ENCODE measurements around the gene GRIN3B.
A peak's percentile ranks its signal among the peaks of the same experiment; 100 is the strongest.

Gene GRIN3B

GRCh38 chr19:991174-991931 is 8.9 kb upstream of the GRIN3B start:
- peak; percentile 53 for DNase-seq

GRCh38 chr19:991932-992669 is 8.1 kb upstream of the GRIN3B start:
- DNase-seq: no peak

- DNase-seq: no peak
Measured at GRCh38 chr19:992670-993055, 7.6 kb upstream of the GRIN3B start.

GRCh38 chr19:993361-993830 is 6.8 kb upstream of the GRIN3B start:
- DNase-seq: no peak

- DNase-seq: no peak
Measured at GRCh38 chr19:993831-994393, 6.3 kb upstream of the GRIN3B start.

- no peak for DNase-seq
Measured at GRCh38 chr19:994516-994915, 5.7 kb upstream of the GRIN3B start.

- no peak for DNase-seq
Measured at GRCh38 chr19:995051-995827, 5.0 kb upstream of the GRIN3B start.

GRCh38 chr19:996051-996838 is 4.0 kb upstream of the GRIN3B start:
- DNase-seq: peak; percentile 11

- DNase-seq: no peak
Measured at GRCh38 chr19:998064-998463, 2.2 kb upstream of the GRIN3B start.

- DNase-seq: no peak
Measured at GRCh38 chr19:999379-999719, 870 bp upstream of the GRIN3B start.

GRCh38 chr19:1000591-1001537 is 645 bp downstream of the GRIN3B start:
- DNase-seq: no peak

GRCh38 chr19:1001538-1002166 is 1.4 kb downstream of the GRIN3B start:
- peak; percentile 66 for DNase-seq

- no peak for DNase-seq
Measured at GRCh38 chr19:1002600-1002999, 2.4 kb downstream of the GRIN3B start.

- DNase-seq: no peak
Measured at GRCh38 chr19:1003283-1003682, 3.1 kb downstream of the GRIN3B start.

- DNase-seq: no peak
Measured at GRCh38 chr19:1004204-1004802, 4.1 kb downstream of the GRIN3B start.

- no peak for DNase-seq
Measured at GRCh38 chr19:1004803-1005664, 4.8 kb downstream of the GRIN3B start.

- no peak for DNase-seq
Measured at GRCh38 chr19:1006711-1007398, 6.6 kb downstream of the GRIN3B start.

- no peak for DNase-seq
Measured at GRCh38 chr19:1007399-1008251, 7.4 kb downstream of the GRIN3B start.
